Erythroblast (primary cell): ENCODE data around the gene RPS6KA1.

Experiments
- GATA1 ChIP-seq: IDR thresholded peaks from 2 replicates; pipeline ENCODE4 v1.6.1; 2011; ENCODE audit warnings: low read depth, mild to moderate bottlenecking, control low read depth, low read length, moderate library complexity
- POLR2A ChIP-seq: IDR thresholded peaks from 2 replicates; pipeline ENCODE4 v1.6.1; 2011; ENCODE audit warnings: mild to moderate bottlenecking, low read length

DNA sequence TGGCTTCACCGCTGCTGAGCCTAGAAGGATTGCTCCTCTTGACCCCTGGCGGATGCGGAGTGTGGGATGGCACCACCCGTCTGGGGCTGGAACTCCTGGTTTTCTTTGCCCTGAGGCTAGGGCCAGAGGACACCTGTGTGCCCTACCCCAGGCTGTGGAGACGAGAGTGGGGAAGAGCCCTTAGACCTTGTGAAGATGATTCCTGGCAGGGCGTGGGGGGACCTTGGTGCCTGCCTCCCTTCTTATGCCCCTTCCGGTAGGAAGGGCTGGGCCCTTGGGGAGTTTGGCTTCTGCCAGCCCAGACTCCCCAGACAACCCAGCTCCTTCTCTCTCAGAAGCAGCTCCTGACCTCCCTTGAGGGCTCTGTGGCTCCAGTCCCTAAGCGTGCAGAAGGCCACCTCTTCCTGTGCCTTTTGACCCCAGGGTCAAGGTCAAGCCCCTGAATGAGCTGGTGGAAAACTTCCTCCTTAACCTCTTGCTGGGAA, 891 bp downstream of the RPS6KA1 start:
- TF ChIP-seq GATA1 = no peak
- TF ChIP-seq POLR2A = no peak
